Endothelial cell of hepatic sinusoid (primary cell): ENCODE measurements around the gene VPS37C.

Experiments used
- in situ Hi-C: cut with HindIII; loops from 2 replicates; pipeline ENCODE4 v1.10.0; 2017; ENCODE audit warnings: low sequenced_read_pairs

Gene VPS37C

DNA sequence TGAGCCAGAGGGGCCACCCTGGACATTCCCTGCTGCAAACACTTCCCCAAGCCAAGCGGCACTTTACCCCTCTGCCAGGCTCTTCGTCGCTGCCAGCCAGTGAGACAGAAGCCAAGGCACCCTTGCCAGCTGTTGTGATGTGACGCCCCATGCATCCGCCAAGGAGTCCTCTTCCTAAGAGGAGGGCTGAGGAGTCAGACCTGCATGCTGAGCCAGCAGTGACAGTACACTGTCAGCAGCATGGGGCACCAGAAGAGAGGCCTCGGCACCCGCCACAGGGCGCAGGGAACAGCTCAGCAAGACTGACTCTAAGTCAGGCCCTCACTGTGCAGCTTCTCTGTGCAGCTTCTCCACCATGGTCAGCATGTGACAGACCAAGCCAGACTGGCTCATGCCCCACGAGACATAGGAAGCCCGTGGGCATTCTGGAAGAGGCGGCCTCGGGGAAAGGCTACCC, 26.4 kb downstream of the VPS37C start:
- in situ Hi-C loops, result no loop called here

DNA sequence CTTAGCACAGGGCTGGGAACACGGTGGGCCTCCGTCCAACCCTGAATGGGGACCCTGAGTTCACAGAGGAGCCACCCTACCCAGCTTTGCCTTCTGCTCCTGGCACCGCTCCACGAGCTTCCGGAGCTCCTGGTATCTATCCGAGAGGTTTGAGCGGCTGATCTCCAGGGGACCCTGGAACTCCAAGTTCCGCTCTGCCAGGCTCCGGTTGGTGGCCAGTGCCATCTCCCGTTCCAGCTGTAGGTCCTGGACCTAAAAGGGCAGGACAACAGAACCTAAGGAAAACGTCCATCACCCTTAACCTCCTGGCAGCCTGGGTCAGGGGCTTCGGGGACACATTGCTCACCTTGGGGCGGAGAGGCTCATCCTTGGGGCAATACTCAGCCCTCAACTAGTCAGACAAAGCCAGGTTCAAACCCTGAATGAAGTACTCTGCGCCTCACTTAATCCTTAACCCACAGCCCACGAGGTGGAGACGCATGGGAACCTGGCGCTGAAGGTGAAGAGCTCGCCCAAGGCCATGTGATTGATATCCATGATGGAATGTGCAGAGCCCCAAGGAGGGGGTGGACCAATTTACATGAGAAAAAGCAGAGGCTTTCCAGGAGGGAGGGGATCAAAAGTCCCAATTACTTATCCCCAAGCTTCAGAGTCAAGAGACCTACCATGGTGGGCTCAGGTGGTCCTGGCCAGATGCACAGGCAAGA, 27.1 kb downstream of the VPS37C start:
- in situ Hi-C loops, result no loop called here

DNA sequence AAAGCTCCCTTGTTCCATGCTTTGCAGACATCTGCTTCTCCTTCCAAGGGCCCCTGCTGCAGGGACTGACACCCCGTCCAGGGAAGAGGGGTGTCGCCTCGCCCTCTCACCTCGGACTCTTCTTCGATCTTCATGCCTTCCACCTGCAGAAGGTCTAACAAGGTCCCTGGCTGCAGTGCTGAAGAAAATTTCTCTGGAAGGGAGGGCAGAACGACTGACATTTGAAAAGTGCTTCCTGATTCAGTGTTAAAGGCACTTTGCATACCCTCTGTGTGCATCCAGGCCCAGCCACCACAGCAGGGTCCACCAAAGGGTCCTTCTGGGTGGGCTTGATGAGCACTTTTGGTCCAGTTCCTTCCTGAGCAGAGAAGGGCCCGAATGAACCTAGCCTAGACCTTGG, 28.1 kb downstream of the VPS37C start:
- in situ Hi-C loops, result no loop called here

DNA sequence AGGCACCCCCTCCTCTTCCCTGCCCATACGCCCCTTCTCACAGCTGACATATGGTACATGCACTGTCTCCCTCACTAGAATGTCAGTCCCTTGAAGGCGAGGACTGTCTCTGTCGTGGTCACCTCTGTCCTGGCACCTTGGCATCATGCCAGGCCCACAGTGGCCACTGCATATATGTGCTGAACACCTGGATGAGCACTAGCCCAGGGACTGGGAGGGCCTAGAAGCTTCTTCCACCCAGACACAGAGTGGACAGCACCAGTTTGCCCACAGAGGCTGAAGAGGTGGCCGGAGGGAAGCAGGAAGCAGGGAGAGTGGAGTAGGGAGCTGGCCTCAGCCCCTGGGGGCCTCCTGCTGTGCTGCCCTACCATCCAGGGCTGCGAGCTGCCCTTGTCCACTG, 28.6 kb downstream of the VPS37C start:
- in situ Hi-C loops, result no loop called here

DNA sequence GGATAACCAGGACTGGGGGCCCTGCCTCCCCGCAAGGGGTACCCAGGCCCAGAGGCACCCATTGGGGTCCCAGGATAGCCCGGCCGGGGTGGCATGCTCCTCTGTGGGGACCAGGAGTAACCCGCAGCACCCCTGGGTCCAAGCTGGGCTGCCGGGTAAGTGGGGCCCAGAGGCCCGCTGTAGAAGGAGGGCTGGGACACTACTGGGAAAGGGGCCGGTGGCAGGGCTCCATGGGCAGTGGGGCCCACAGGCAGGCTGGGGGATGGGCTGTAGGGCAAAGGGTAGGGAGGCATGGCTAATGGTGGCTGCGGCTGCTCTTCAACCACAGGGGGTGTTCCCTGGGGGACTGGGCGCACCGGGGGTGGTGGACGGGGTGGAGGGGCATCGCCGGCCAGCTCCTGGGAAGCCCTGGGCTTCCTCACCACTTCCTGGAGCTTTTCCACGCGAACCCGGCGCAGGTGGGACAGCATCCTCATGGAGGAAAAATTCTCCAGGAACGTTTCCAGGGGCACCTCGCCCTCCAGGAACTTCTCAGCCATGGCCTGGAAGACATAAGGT, 29.1 kb downstream of the VPS37C start:
- in situ Hi-C loops, result no loop called here

DNA sequence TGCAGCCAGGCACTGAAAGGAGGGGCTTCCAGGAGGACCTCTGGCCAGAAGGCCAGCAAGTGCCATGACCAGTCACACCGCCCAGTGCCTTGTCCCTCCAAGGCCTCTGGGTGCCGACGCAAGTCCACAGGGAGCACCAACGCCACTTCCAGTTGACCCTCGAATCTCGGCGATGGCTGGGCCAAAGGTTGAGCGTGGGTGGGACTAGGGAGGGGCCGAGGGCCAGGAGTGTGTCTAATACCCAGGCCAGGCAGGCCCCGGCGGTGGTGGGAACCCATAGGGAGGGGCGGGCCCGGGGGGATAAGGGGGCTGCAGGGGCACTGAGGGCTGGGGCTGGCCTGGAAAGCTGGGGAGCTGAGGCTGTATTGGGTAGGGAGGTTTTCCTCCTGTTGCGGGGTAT, 29.6 kb downstream of the VPS37C start:
- in situ Hi-C loops, result no loop called here

DNA sequence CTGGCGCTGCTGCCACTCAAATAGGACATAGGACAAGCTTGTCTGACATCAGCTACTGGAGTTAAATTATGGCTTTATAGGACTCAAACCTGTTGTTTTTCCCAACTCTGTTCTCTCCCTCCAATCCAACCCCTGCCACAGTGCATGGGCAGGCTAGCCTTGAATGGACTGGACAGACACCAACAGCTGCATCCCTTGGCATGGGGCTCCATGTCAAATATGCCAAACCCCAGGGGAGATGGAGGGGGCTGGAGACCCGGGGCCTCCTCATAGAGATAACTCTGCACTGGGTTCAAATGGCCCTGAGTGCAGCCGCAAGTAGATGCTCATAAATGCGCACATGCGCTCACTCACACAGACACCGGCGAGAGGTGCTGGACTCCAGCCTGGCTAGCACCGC, 30.0 kb downstream of the VPS37C start:
- in situ Hi-C loops, result no loop called here

DNA sequence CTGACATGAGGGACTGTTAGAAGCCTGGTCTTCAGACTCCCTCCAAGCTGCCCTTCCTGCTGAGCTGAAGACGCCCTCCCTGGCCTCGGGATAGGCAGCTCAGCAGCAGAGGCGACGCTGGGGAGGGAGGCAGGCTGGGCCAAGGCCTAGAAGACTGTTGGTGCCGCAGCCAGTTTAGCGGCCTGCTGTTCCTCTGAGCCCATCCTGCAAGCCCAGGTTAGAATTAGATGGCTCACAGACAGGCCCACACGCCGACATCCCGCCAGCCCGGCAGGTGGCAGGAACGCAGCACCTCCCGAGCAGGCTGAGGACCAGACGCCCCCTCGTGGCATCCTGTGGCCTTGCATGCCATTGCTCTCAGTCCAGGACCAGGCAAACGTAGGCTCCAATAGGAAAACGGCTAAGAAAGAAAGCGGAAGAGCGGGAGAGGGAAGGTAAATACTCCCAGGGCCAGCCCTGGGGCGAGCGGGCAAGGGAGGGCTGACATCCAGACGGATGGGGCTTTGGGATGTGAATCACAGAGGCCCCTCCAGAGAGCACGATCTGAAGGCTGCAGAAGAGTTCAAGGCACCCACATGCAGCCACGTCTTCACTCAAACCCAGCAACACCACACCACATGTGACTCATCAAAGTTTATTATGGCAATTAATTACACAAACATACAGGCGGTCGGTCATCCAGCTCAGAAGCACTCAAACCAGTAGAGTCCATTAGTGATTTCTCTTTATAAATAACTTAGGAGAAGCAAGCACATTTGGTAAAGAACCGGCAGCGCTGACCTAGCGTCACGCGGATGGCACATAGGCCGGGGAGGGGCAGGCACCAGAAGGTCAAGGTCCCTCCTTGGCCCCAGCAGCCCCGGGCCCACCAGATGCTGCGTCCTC, 31.3 kb downstream of the VPS37C start:
- in situ Hi-C loops, result no loop called here

DNA sequence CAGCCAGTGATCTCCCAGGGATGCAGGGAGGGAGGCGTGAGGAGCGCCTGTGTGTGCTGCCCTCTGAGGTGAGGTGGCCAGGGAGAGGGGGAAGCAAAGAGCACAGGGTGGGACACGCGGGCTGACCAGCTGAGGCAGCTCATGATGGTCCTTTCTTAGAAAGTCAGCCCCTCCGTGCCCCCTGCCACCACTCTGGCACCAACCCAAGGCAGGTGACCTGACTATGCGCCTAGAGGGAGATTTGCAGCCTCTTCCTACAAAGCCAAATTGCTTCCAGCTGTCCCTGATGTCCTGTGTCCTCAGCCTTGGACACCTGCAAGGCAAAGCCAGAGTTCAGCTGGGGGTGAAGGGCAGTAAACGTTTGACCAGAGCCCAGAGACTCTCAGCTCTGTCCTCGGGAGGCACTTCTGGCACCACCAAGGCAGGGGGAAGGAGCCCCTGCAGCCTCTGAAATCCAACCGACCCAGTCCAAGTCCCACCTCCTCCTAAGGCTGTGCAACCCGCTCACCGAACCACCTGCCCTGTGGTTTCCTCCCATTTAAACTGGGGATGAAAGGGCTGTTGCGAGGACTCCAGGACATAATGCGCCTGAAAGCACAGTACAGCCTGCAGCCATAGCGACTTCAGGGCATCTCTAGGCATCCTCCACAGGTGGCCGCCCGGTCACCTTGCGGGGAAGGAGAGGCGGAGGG, 32.1 kb downstream of the VPS37C start:
- in situ Hi-C loops, result no loop called here

DNA sequence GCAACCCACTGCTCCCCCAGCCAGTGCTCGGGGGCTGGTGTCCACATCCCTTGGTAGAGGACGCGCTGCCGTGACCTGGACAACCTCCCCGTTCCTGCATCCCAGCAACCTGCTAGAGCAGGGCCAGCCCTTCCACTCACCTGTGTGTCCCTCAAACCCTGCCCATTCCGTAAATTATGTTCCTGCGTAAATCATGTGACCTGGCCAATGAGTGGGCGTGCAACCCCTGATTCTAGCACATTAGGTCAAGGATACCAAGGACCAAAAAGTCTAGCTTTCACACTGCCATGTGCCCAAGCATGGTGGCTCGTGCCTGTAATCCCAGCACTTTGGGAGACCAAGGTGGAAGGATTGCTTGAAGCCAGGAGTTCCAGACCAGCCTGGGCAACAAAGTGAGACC, 33.2 kb downstream of the VPS37C start:
- in situ Hi-C loops, result no loop called here

DNA sequence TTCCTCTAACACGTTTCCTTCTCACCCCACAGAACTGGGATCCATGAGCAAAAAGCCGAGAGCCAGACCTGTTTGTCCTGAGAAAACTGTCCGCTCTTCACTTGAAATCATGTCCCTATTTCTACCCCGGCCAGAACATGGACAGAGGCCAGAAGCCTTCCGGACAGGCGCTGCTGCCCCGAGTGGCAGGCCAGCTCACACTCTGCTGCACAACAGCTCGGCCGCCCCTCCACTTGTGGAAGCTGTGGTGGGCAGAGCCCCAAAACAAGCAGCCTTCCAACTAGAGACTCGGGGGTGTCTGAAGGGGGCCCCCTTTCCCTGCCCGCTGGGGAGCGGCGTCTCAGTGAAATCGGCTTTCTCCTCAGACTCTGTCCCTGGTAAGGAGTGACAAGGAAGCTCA, 35.0 kb downstream of the VPS37C start:
- in situ Hi-C loops, result no loop called here

DNA sequence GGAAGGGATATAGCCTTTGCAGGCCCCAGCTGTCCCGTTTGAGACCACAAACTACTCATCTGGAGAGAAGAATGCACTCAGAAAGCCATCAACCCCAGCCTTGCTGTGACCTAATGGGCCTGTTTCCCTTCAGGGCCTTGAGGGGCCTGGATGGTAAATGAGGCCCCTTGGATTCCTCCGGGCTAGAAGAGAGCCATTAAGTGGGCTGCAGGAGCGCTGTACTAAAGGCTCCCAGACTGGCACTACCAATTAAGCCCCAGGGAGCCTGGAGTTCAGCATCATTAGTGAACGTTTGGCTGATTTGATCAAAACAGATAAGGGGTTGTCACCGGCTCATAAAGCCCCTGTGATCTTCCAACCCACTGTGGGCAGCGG, 35.9 kb downstream of the VPS37C start:
- in situ Hi-C loops, result no loop called here

DNA sequence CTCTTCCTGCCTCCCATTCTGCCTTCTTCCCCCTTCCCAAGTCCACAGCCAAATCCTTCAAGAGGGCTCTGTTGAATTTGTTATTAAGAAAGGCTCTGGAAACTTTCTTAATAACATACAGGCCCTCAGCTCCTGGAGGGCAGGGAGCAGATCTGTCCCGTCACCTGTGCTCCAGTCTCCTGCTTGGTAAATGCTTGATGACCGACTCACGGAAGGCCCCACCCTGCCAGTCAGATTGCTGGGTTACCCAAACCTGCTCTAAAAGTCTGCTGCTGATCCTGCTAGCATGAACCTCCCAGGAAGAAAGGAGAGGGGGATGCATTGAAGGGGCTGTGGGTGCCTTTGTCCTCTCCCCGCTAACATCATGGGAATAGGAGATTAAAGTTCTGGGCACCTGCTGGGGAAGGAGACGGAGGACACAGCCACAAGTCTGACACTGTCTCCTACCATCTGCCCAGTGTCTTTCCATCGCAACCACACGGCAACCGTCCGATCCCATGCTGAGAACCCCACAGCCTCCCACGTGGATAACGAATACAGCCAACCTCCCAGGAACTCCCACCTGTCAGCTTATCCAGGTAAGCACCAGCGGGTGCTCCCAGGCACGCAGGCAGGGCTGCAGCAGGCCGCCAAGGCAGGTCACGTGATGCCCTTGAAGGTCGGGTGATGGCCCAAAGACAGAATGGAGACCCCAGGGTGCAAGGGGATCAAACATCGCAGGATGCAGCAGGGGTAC, 36.5 kb downstream of the VPS37C start:
- in situ Hi-C loops, result no loop called here

DNA sequence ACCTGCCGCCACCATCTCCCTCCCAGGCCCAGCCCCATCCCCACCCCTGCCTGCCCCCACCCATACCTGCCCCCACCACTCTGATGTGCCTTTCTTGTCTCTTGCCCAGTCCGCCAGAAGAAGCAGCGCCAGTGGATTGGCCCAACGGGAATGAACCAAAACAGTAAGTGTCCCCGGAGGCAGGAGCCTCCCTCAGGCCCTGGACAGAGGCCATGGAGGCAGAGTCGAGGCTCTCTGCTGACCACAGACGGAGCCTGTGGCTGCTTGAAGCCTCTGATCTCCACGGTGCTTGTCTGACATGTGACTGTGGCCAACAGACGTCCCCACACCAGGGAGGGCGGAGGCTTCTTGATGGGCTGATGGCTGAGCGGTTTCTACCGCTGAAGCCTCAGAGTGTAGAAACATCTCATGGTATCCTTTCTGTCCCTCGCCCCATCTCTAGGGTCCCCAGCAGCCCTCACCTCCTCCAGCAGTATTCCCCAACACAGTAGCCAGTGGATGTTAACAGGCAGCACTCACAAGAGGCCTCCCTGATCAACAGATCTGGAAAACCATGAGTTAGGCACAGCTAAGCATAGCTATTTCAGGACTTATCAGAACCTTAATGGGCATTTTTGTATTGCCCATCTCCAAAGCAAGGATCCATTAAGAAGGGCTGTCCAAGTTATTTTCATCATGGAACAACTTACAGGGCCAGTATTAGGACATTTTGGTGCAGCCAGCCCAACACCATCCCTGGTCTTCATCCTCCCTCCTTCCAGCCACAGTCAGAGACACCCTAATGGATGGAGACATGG, 37.3 kb downstream of the VPS37C start:
- in situ Hi-C loops, result no loop called here

DNA sequence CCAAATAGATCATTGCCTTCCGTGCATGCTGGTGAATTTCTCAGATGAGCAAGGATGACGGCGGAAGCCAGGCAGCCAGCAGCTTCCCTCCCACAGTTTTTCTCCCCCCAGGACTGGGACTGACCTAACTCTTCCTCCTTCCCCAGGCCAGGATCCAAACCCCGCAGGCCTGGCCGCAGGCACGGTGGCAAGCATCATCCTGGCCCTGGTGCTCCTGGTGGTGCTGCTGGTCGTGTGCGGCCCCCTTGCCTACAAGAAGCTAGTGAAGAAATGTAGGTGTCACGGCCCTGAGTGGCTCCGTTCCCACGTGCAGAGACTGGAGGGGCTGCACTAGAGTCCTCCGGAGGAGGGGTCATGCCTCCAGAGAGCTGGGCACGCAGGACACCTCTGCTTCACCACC, 38.5 kb downstream of the VPS37C start:
- in situ Hi-C loops, result no loop called here

DNA sequence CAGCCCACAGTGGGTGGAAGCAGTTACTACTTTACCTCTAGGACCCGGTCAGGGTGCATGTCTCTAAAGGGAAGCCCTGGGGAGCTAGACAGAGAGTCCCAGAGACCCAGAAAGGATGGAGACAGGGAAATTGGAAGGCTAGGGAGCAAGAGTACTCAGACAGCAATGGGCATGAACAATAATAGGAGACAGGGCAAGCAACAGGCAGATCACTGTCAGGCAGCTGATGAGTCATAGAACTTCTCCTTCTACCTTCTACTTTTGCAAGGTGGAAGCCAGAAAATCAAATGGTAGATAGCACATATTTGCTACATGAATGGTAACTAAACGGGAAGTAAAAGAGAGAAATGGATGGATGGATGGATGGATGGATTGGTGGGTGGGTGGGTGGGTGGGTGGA, 39.3 kb downstream of the VPS37C start:
- in situ Hi-C loops, result no loop called here

DNA sequence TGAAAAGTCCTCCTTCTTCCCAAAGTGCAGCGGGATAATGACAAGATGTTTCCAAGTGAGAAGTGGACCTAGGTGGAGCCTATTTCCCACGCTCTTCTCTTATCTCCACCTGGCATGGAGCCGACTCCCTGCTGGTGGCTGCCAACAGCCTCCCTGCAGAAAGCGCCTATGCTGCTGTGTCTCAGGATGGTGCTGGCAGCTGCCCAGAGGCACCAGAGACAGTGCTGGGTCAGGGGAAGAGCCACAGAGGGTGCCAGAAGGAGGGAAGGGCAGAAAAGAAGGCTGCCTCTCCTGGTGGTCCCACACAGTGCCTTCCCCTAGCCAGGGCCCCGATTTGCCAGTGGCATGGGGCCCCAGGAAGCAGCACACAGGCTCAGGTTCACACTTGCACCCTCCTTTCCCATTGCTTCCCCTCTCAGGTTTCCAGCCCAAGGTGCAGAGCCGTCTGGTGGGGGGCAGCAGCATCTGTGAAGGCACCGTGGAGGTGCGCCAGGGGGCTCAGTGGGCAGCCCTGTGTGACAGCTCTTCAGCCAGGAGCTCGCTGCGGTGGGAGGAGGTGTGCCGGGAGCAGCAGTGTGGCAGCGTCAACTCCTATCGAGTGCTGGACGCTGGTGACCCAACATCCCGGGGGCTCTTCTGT, 39.9 kb downstream of the VPS37C start:
- in situ Hi-C loops, result no loop called here

DNA sequence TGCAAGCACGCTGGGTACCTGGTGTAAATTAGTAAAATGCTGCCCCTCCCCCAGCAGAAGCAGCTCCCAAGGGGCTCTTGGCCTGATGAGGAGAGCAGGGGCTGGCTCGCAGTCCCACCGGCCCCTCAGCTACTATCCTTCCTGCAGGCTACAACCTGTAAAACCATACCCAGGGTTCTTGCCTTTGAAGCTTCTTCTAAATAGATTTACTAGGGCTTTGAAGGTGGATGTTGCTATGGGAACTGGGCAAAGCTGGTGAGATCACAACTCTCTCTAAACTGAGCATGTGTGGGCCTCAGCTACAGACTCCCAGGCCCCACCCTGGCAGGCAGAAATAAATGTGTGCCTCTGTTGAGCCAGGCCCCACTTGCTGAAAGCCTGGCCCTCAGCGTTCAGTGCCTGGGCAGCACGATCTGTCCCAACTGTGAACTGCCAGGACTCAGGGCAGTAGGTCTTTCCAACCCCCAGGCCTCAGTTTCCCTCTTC, 40.5 kb downstream of the VPS37C start:
- in situ Hi-C loops, result no loop called here

DNA sequence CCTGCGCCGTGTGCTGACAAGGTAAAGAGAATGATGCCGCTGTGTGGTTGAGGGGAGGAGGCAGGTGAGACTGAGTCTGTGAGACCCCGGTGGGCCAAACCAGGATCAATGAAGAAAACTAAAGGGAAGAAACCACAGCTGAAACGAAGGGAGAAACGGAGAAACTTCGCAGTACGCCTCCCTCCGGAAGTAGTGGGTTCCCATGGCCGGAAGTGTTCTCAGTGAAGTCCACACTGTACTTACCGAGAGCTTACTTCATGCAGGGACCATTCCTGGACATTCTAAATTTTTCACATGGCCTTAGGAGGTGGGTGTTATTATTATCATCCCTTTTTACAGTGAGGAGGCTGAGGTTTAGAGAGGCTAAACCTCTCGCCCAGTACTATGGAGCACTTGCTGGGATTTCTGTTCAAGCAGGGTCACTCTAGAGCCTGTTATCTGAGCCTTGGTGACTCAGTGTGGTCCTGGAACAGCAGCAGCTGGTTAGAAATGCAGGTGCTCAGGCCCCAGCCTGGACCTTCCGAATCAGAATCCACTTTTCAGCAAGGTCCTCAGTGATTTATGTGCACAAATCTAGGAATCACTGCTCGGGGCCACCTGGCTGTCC, 41.0 kb downstream of the VPS37C start:
- in situ Hi-C loops, result no loop called here
